Epithelial cell of proximal tubule (primary cell): ENCODE data around the gene MS4A5. TPM values are rescaled to one million over a fixed set of nuclear protein-coding genes. Genes with fewer than 3 reads are reported as not detected.
"Not testable (repeated sequence)": the region's sequence is repeated elsewhere in the genome, so short reads cannot be mapped to it uniquely, and the experiment has no call there.

Source experiments
- DNase-seq: peaks from one replicate; pipeline ENCODE4 v3.0.0-alpha.2; 2011; ENCODE audit warnings: low read depth
- H3K4me3 ChIP-seq: 2 replicates; pipeline ENCODE4 v1.5.1; 2011; ENCODE audit warnings: low read depth, mild to moderate bottlenecking, low read length
- CTCF ChIP-seq: conservative IDR thresholded peaks from 2 replicates; pipeline ENCODE4 v1.5.1; 2012; ENCODE audit warnings: low read depth, mild to moderate bottlenecking, low read length
- total RNA-seq: library from RNA; depleted of rRNA; stranded (reverse); fragments of >200 nt; gene quantifications from 2 replicates; pipeline ENCODE4 v1.2.3, GENCODE V29; 2015

Gene MS4A5
- total RNA-seq, 1 donor from 2014 or later: not detected

GRCh38 chr11:60447070-60447469, 17.7 kb downstream of the MS4A5 start:
- no peak overlapping the region for H3K4me3 ChIP-seq
- TF ChIP-seq CTCF: no peak
- no peak for DNase-seq

- no peak for DNase-seq
- no peak for TF ChIP-seq CTCF
- no peak overlapping the region for H3K4me3 ChIP-seq
Observed at GRCh38 chr11:60447846-60448245, 18.5 kb downstream of the MS4A5 start.

GRCh38 chr11:60451185-60451584, 21.8 kb downstream of the MS4A5 start:
- not testable (repeated sequence) for H3K4me3 ChIP-seq, DNase-seq

GRCh38 chr11:60454212-60454611, 24.8 kb downstream of the MS4A5 start:
- TF ChIP-seq CTCF: no peak
- no peak overlapping the region for H3K4me3 ChIP-seq
- no peak for DNase-seq

- no peak within 1 kb of the TSS for H3K4me3 ChIP-seq
- TF ChIP-seq CTCF: no peak
- no peak for DNase-seq
Observed at GRCh38 chr11:60455531-60456042, 26.2 kb downstream of the MS4A5 start, which contains the start of gene MS4A1. TSS of gene MS4A1 (plus strand) at chr11:60455847. CDS start at chr11:60462375, 6,528 bp downstream.

- DNase-seq: no peak
- no peak for TF ChIP-seq CTCF
- no peak overlapping the region for H3K4me3 ChIP-seq
Observed at GRCh38 chr11:60457576-60457975, 28.2 kb downstream of the MS4A5 start.

GRCh38 chr11:60459345-60459744, 30.0 kb downstream of the MS4A5 start:
- TF ChIP-seq CTCF: no peak
- DNase-seq: no peak
- H3K4me3 ChIP-seq: no peak overlapping the region
